Uterus (tissue), 2 donors: ENCODE results near the gene ARRDC1.

ENCODE experiments used
- CTCF ChIP-seq, 4 experiments: fragments of 200-600 bp in 2 of 4; fragments of 450-650 bp in 2 of 4; sonication (generic) in 2 of 4; IDR thresholded peaks; one replicate each; pipeline ENCODE4 v1.5.1; 2016 to 2019; ENCODE audit warnings: antibody characterized with exemption in 4 of 4, mild to moderate bottlenecking in 2 of 4, moderate library complexity in 1 of 4
- POLR2A ChIP-seq, 2 donors: fragments of 450-650 bp; IDR thresholded peaks; one replicate each; pipeline ENCODE4 v1.6.1; 2016; ENCODE audit warnings: antibody characterized with exemption in 2 of 2, mild to moderate bottlenecking in 1 of 2, moderate library complexity in 1 of 2

GRCh38 chr9:137590123-137590468 is 15.4 kb upstream of the ARRDC1 start:
- TF ChIP-seq POLR2A (IDR thresholded peaks at IDR 0.05) (no peak), CTCF (IDR thresholded peaks at IDR 0.05) (peak in 1 of 4 experiments; percentile 8)
